Hepatocyte (in vitro differentiated cells): ENCODE measurements around the gene ADORA1. TPM values are rescaled to one million over a fixed set of nuclear protein-coding genes. Genes with fewer than 3 reads are reported as not detected.

Experiments used
- DNase-seq: peaks from one replicate; pipeline ENCODE4 v3.0.0-alpha.2; 2016; ENCODE audit warnings: low spot score
- H2AFZ ChIP-seq: fragments of 200-600 bp; sonication (generic); 2 replicates; pipeline ENCODE4 v1.6.0; 2016; ENCODE audit warnings: antibody characterized with exemption, mild to moderate bottlenecking
- H3K27ac ChIP-seq: fragments of 200-600 bp; sonication (generic); 2 replicates; pipeline ENCODE4 v1.5.1; 2016; ENCODE audit warnings: mild to moderate bottlenecking
- H3K27me3 ChIP-seq: fragments of 200-600 bp; sonication (generic); 2 replicates; pipeline ENCODE4 v1.6.1; 2016
- H3K36me3 ChIP-seq: fragments of 200-600 bp; sonication (generic); replicated peaks from 2 replicates; pipeline ENCODE4 v1.5.1; 2016; ENCODE audit warnings: low read depth; ENCODE audit not compliant: insufficient read depth
- H3K4me1 ChIP-seq: fragments of 200-600 bp; sonication (generic); 2 replicates; pipeline ENCODE4 v1.5.1; 2016; ENCODE audit warnings: mild to moderate bottlenecking, moderate library complexity; ENCODE audit not compliant: insufficient read depth
- H3K4me2 ChIP-seq: fragments of 200-600 bp; sonication (generic); 2 replicates; pipeline ENCODE4 v1.6.0; 2016
- H3K4me3 ChIP-seq: fragments of 200-600 bp; sonication (generic); 2 replicates; pipeline ENCODE4 v1.5.1; 2016; ENCODE audit warnings: mild to moderate bottlenecking
- H3K79me2 ChIP-seq: fragments of 200-600 bp; sonication (generic); 2 replicates; pipeline ENCODE4 v1.6.0; 2017; ENCODE audit warnings: mild to moderate bottlenecking
- H3K9me2 ChIP-seq: fragments of 200-600 bp; sonication (generic); replicated peaks from 2 replicates; pipeline ENCODE4 v1.6.0; 2017; ENCODE audit warnings: mild to moderate bottlenecking; ENCODE audit not compliant: insufficient read depth
- H3K9me3 ChIP-seq: fragments of 200-600 bp; sonication (generic); 2 replicates; pipeline ENCODE4 v1.5.1; 2016; ENCODE audit warnings: low read depth, mild to moderate bottlenecking
- H4K20me1 ChIP-seq: fragments of 200-600 bp; sonication (generic); 2 replicates; pipeline ENCODE4 v1.6.0; 2016; ENCODE audit warnings: mild to moderate bottlenecking; ENCODE audit not compliant: insufficient read depth, poor library complexity, severe bottlenecking
- CTCF ChIP-seq: fragments of 200-600 bp; sonication (generic); IDR thresholded peaks from 2 replicates; pipeline ENCODE4 v1.5.1; 2016; ENCODE audit warnings: antibody characterized with exemption, mild to moderate bottlenecking; ENCODE audit not compliant: poor library complexity
- EZH2 ChIP-seq: fragments of 200-600 bp; sonication (generic); IDR thresholded peaks from 2 replicates; pipeline ENCODE4 v1.6.1; 2016; ENCODE audit warnings: antibody characterized with exemption, mild to moderate bottlenecking, borderline replicate concordance
- EZH2phosphoT487 ChIP-seq: fragments of 200-600 bp; sonication (generic); IDR thresholded peaks from one replicate; pipeline ENCODE4 v1.6.1; 2018; ENCODE audit warnings: antibody characterized with exemption, mild to moderate bottlenecking, low read depth, moderate library complexity; ENCODE audit not compliant: unreplicated experiment, severe bottlenecking
- WGBS: methylation state at CpG from one replicate; pipeline ENCODE4 v1.1.6; 2016; ENCODE audit warnings: low lambda C conversion rate; ENCODE audit errors: missing lambda C conversion rate; 5-methylcytosine and 5-hydroxymethylcytosine counted together
- polyA plus RNA-seq: library from polyadenylated mRNA; unstranded; fragments of >200 nt; fragmentation: Nextera tagmentation; extraction: Ambion mirVana; gene quantifications from 2 replicates; pipeline ENCODE4 v1.2.1, GENCODE V29; 2016
- total RNA-seq: library from RNA; depleted of rRNA; stranded (reverse); fragments of >200 nt; gene quantifications from 2 replicates; pipeline ENCODE4 v1.2.3, GENCODE V29; 2014

The ADORA1 gene
- total and polyA plus RNA-seq, 2 experiments from 2014 or later: 2.0 to 2.3 TPM

GRCh38 chr1:203206129-203206687 lies 78.7 kb downstream of the ADORA1 start:
- 70% methylated on average over 5 of the region's 5 CpGs for WGBS
- Histone ChIP-seq H3K4me1 (peaks cover 4% of the 10 kb centered on the region), H3K27ac (no peak overlapping the region)

GRCh38 chr1:203207751-203208150 lies 80.2 kb downstream of the ADORA1 start:
- H3K79me2 ChIP-seq: no peaks in the 10 kb centered on the region
- H3K27ac ChIP-seq: no peak overlapping the region
- no peak overlapping the region for H3K4me2 ChIP-seq
- H2AFZ ChIP-seq: no peak overlapping the region
- peaks cover 4% of the 10 kb centered on the region for H3K4me1 ChIP-seq
- no peaks in the 10 kb centered on the region for H3K9me3 ChIP-seq
- 80% methylated on average over 2 of the region's 2 CpGs for WGBS
- H4K20me1 ChIP-seq: no peaks in the 10 kb centered on the region
- no peaks in the 10 kb centered on the region for H3K9me2 ChIP-seq
- H3K27me3 ChIP-seq: no peaks in the 10 kb centered on the region
- no peaks in the 10 kb centered on the region for H3K36me3 ChIP-seq
- no peak overlapping the region for H3K4me3 ChIP-seq
- TF ChIP-seq EZH2phosphoT487 (no peak), EZH2 (no peak), CTCF (no peak)
- no peak for DNase-seq

More at GRCh38 chr1:203206129-203206687, 78.7 kb downstream of the ADORA1 start:
- H3K36me3 ChIP-seq: no peaks in the 10 kb centered on the region
- H2AFZ ChIP-seq: no peak overlapping the region
- H3K27me3 ChIP-seq: no peaks in the 10 kb centered on the region
- no peaks in the 10 kb centered on the region for H4K20me1 ChIP-seq
- no peak overlapping the region for H3K4me2 ChIP-seq
- no peak overlapping the region for H3K4me3 ChIP-seq
- H3K79me2 ChIP-seq: no peaks in the 10 kb centered on the region
- H3K9me3 ChIP-seq: no peaks in the 10 kb centered on the region
- no peaks in the 10 kb centered on the region for H3K9me2 ChIP-seq
- TF ChIP-seq EZH2phosphoT487: no peak
- TF ChIP-seq EZH2: no peak
- no peak for TF ChIP-seq CTCF
- no peak for DNase-seq

- WGBS: 89% methylated on average over 1 of the region's 1 CpG
These were observed 80.7 kb downstream of the ADORA1 start for GRCh38 chr1:203208181-203208580.

More at GRCh38 chr1:203208181-203208580, 80.7 kb downstream of the ADORA1 start:
- Histone ChIP-seq H3K4me2 (no peak overlapping the region), H3K4me1 (peaks cover 4% of the 10 kb centered on the region), H2AFZ (no peak overlapping the region), H4K20me1 (no peaks in the 10 kb centered on the region), H3K36me3 (no peaks in the 10 kb centered on the region), H3K9me3 (no peaks in the 10 kb centered on the region), H3K27me3 (no peaks in the 10 kb centered on the region), H3K9me2 (no peaks in the 10 kb centered on the region), H3K4me3 (no peak overlapping the region), H3K79me2 (no peaks in the 10 kb centered on the region), H3K27ac (no peak overlapping the region)
- DNase-seq: no peak
- no peak for TF ChIP-seq CTCF
- TF ChIP-seq EZH2: no peak
- TF ChIP-seq EZH2phosphoT487: no peak
